ENCODE data around the gene NCAN. TPM values are rescaled to one million over a fixed set of nuclear protein-coding genes. Genes with fewer than 3 reads are reported as not detected.

Gene NCAN
- total and polyA plus RNA-seq, 8 donors = 0.04 to 0.13 (median 0.06) TPM; not detected in 3

- no peak for FAIRE-seq
- DNase-seq = no peak
- Histone ChIP-seq H3K27ac (no peak overlapping the region), H3K27me3 (no peaks in the 10 kb centered on the region), H3K4me1 (peaks cover 0 to 7% (median 0%) of the 10 kb centered on the region in 3 donors), H3K4me3 (no peak overlapping the region), H3K9me3 (no peaks in the 10 kb centered on the region), H3K36me3 (no peaks in the 10 kb centered on the region)
- TF ChIP-seq CTCF (IDR thresholded peaks at IDR 0.05) = no peak
- no peak for ATAC-seq
- intact Hi-C loops (cut with DNase I) = no loop called here
- WGBS, 2 donors = 72 to 73% methylated on average over 4 of the region's 4 CpGs
These were observed 15.5 kb downstream of the NCAN start for GRCh38 chr19:19227217-19227616.

GRCh38 chr19:19229701-19230100 is 17.9 kb downstream of the NCAN start:
- WGBS, 2 donors = 67 to 69% methylated on average over 3 of the region's 3 CpGs
- TF ChIP-seq CTCF (IDR thresholded peaks at IDR 0.05) = no peak
- FAIRE-seq (no peak), DNase-seq (no peak), ATAC-seq (no peak)
- Histone ChIP-seq H3K4me3 (no peak overlapping the region), H3K36me3 (no peaks in the 10 kb centered on the region), H3K9me3 (no peaks in the 10 kb centered on the region), H3K4me1 (peaks cover 0 to 7% (median 0%) of the 10 kb centered on the region in 3 donors), H3K27ac (no peak overlapping the region), H3K27me3 (no peaks in the 10 kb centered on the region)
- intact Hi-C loops (cut with DNase I) = no loop called here

- H3K36me3 ChIP-seq = no peaks in the 10 kb centered on the region
- intact Hi-C loops (cut with DNase I) = no loop called here
- no peak for FAIRE-seq
- H3K4me3 ChIP-seq = no peak overlapping the region
- no peak for DNase-seq
- no peak overlapping the region for H3K27ac ChIP-seq
- TF ChIP-seq CTCF (IDR thresholded peaks at IDR 0.05) = no peak
- H3K27me3 ChIP-seq = no peaks in the 10 kb centered on the region
- no peaks in the 10 kb centered on the region for H3K9me3 ChIP-seq
- 68 to 88% methylated on average over 9 of the region's 9 CpGs for WGBS, 2 donors
- no peak for ATAC-seq
- H3K4me1 ChIP-seq = no peaks in the 10 kb centered on the region
These were observed 19.2 kb downstream of the NCAN start for GRCh38 chr19:19230999-19231398.

GRCh38 chr19:19232261-19232721 is 20.5 kb downstream of the NCAN start:
- intact Hi-C loops (cut with DNase I) = no loop called here
- Histone ChIP-seq H3K4me1 (no peaks in the 10 kb centered on the region), H3K9me3 (no peaks in the 10 kb centered on the region), H3K27me3 (no peaks in the 10 kb centered on the region), H3K36me3 (no peaks in the 10 kb centered on the region), H3K27ac (no peak overlapping the region), H3K4me3 (no peak overlapping the region)
- TF ChIP-seq CTCF (IDR thresholded peaks at IDR 0.05) = no peak
- DNase-seq = no peak
- ATAC-seq = no peak
- no peak for FAIRE-seq
- WGBS, 2 donors = 62 to 72% methylated on average over 14 to 19 of the region's 19 CpGs

GRCh38 chr19:19234220-19234816 is 22.6 kb downstream of the NCAN start:
- no peak for FAIRE-seq
- Histone ChIP-seq H3K4me3 (no peak overlapping the region), H3K27ac (no peak overlapping the region), H3K27me3 (no peaks in the 10 kb centered on the region), H3K9me3 (no peaks in the 10 kb centered on the region), H3K4me1 (no peaks in the 10 kb centered on the region), H3K36me3 (no peaks in the 10 kb centered on the region)
- DNase-seq = no peak
- intact Hi-C loops (cut with DNase I) = no loop called here
- no peak for ATAC-seq
- WGBS, 2 donors = 81 to 87% methylated on average over 2 of the region's 2 CpGs
- TF ChIP-seq CTCF (IDR thresholded peaks at IDR 0.05) = no peak

All from pancreas (tissue), 10 donors.